Activated naive CD8-positive, alpha-beta T cell treated with anti-CD3 and anti-CD28 coated beads for 36 hours (primary cell): ENCODE data around the gene C20orf141. TPM values are rescaled to one million over a fixed set of nuclear protein-coding genes. Genes with fewer than 3 reads are reported as not detected.

Experiments used
- DNase-seq: peaks from one replicate; pipeline ENCODE4 v3.0.0; 2021
- H3K27ac Mint-ChIP-seq: one replicate; pipeline ENCODE4 v1.8.0; 2022; ENCODE audit warnings: mild to moderate bottlenecking, moderate library complexity, mixed read lengths
- H3K27me3 Mint-ChIP-seq: one replicate; pipeline ENCODE4 v1.8.0; 2022; ENCODE audit warnings: mild to moderate bottlenecking, mixed read lengths
- H3K36me3 Mint-ChIP-seq: one replicate; pipeline ENCODE4 v1.8.0; 2021; ENCODE audit warnings: mild to moderate bottlenecking, mixed read lengths
- H3K4me1 Mint-ChIP-seq: one replicate; pipeline ENCODE4 v1.8.0; 2021; ENCODE audit warnings: mixed read lengths
- H3K4me3 Mint-ChIP-seq: one replicate; pipeline ENCODE4 v1.8.0; 2022; ENCODE audit warnings: mild to moderate bottlenecking, moderate library complexity, mixed read lengths
- H3K9me3 Mint-ChIP-seq: one replicate; pipeline ENCODE4 v1.8.0; 2022; ENCODE audit warnings: mixed read lengths
- total RNA-seq, 2 experiments: library from RNA; stranded (reverse); gene quantifications; one replicate each; pipeline ENCODE4 v1.2.3, GENCODE V29; 2021

C20orf141 gene
- total RNA-seq, 2 experiments from 2014 or later = not detected

DNA sequence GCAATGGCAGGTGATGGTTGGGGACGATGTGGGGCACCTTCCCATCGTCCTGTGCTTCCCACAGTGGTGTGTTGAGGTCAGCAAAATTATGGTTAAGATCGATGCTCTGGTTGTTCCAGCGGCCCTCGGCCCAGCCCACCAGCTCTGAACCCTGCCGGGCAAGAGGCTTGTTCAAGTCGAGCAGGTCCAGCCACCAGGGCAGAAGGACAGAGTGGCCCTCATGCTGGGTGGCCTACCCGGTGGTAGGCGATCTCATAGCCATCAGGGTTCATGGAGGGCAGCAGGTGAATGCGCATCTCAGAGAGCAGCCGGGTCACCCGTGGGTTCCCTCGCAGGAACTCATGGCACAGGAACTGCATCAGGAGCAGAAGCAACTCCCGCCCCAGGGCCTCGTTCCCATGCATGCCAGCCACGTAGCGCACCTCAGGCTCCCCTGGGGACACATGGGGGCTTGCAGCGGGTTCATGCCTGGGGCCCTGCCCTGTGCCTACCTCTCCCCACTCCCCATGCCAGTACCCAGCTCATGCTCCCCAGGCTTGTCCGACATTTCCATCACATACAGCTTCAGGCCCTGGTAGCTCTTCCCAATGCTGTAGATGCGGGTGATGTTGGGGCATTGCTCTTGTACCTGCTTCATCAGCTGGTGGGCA lies 18.7 kb upstream of the C20orf141 start:
- Mint-ChIP-seq H3K9me3 (no peaks in the 10 kb centered on the region), H3K4me1 (peaks cover 18% of the 10 kb centered on the region), H3K27me3 (peaks cover 26% of the 10 kb centered on the region), H3K36me3 (no peaks in the 10 kb centered on the region), H3K4me3 (no peak overlapping the region), H3K27ac (no peak overlapping the region)
- no peak for DNase-seq

DNA sequence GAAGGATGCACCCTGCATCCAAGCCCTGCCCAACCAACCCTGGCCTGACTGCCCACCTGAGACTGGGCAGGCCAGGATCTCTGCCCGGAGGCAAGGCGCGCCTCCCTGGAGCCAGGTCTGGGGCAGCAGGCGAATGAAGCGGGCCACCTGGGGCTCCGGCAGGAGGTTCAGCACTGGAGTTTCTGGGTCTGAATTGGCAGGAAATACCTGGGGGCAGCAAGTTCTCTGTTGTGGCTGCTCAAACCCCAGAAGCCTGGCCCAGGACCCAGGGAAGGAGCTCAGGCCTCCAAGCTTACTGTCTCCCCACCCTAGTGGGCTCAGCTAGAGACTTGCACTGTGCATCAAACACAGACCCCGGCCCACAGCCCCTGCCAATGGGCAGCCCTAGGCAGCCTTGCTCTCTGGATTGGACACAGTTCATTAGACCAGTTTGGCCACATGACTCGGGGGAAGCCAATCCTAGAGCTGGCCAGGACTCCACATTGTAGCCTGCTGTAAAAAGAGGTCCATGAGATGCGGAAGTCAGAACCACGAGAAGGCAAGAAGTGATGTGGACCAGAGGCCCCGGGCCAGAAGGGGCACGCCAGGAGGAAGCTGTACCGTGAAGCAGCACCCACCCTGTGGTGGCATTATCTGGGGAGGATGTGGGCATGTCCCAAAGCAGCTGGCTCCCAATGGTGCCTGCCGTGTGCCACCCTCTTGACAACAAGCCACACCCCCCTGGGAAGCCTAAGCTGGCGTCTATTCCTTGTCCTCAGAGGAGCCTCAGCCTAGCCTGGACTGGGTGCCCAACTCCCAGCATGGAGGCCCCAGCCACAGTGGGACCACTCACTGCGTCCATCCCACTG lies 17.4 kb upstream of the C20orf141 start:
- Mint-ChIP-seq H3K36me3 (no peaks in the 10 kb centered on the region), H3K27ac (no peak overlapping the region), H3K27me3 (peaks cover 36% of the 10 kb centered on the region), H3K9me3 (no peaks in the 10 kb centered on the region), H3K4me3 (no peak overlapping the region), H3K4me1 (peaks cover 24% of the 10 kb centered on the region)
- no peak for DNase-seq

DNA sequence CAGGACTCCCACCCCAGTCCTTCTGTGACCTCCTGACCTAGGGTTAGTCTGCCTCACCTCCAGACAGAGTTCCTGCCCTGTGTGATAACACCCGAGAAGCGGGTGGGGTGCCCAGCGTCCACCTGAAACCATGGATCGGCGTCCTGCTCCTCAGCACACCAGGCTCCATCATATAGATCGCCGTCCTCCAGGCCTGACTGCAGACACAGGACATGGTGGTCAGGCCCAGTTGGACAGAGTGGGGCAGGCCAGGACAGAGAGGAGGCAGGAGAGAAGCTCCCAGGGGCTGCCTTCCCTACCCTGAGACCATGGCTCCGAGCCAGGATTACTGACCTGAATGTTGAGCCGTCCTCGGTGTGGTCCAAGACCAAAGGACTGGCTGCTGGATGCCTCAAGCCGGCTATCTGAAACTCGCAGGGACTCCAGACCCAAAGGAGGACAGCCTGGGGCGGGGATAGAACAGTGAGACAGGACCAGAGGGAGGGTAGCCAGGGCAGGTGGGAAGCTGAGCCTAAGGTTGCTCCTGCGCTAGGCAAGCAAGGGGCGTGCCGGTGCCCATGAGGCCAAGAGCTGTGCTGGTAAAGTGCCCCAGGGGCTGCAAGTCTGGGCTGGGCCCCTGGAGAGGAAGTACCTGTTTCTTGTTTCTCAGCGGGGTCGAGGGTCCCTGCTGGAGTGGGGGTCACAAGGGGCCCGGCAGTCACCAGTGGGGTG lies 16.5 kb upstream of the C20orf141 start:
- peaks cover 42% of the 10 kb centered on the region for H3K27me3 Mint-ChIP-seq
- no peak overlapping the region for H3K27ac Mint-ChIP-seq
- no peak for DNase-seq
- H3K4me1 Mint-ChIP-seq = peaks cover 24% of the 10 kb centered on the region
- no peaks in the 10 kb centered on the region for H3K36me3 Mint-ChIP-seq
- H3K9me3 Mint-ChIP-seq = no peaks in the 10 kb centered on the region
- H3K4me3 Mint-ChIP-seq = no peak overlapping the region

DNA sequence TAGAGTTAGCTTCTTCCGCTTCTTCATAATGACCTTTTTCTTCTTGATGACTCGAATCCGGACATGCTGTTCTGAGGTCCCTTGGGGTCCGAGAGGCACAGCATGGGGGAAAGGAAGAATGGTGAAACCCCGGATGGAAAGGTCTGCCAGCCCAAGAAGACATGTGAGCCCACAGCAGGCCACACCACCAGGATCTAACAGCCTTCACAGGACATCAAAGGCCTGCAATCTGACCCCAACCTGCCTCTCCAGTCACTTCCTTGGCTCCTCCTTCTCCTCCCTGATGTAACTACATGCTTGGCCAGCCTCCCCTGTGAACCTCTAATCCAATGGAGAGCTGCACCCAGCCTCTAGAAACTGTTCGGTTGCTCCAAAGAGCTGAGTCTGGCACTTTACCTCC lies 16.0 kb upstream of the C20orf141 start:
- Mint-ChIP-seq H3K27ac (no peak overlapping the region), H3K9me3 (no peaks in the 10 kb centered on the region), H3K36me3 (no peaks in the 10 kb centered on the region), H3K4me3 (peak overlapping the region; percentile 86), H3K4me1 (peaks cover 24% of the 10 kb centered on the region), H3K27me3 (peaks cover 45% of the 10 kb centered on the region)
- no peak for DNase-seq

DNA sequence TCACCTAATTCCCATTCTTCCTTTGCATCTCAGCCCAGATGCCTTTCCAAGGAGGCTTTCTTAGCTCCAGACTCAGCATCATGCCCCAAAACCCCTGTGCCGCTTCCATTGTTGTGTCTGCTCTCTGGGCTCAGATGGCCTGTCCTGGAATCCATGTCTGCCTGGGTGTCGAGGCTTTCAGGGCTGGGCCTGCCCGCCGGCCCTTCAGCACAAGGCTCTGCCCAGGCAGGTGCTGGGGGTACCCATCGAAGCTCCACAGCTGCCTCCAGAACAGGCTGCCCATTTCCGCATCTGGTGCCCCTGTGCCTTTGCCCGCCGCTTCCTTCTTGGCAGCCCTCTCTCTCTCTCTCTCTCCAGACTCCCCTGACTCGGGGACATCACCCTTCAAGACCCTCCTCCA lies 15.5 kb upstream of the C20orf141 start:
- H3K4me1 Mint-ChIP-seq = peaks cover 24% of the 10 kb centered on the region
- H3K9me3 Mint-ChIP-seq = no peaks in the 10 kb centered on the region
- peak overlapping the region; percentile 86 for H3K4me3 Mint-ChIP-seq
- no peak overlapping the region for H3K27ac Mint-ChIP-seq
- DNase-seq = no peak
- H3K36me3 Mint-ChIP-seq = no peaks in the 10 kb centered on the region
- peaks cover 48% of the 10 kb centered on the region for H3K27me3 Mint-ChIP-seq

DNA sequence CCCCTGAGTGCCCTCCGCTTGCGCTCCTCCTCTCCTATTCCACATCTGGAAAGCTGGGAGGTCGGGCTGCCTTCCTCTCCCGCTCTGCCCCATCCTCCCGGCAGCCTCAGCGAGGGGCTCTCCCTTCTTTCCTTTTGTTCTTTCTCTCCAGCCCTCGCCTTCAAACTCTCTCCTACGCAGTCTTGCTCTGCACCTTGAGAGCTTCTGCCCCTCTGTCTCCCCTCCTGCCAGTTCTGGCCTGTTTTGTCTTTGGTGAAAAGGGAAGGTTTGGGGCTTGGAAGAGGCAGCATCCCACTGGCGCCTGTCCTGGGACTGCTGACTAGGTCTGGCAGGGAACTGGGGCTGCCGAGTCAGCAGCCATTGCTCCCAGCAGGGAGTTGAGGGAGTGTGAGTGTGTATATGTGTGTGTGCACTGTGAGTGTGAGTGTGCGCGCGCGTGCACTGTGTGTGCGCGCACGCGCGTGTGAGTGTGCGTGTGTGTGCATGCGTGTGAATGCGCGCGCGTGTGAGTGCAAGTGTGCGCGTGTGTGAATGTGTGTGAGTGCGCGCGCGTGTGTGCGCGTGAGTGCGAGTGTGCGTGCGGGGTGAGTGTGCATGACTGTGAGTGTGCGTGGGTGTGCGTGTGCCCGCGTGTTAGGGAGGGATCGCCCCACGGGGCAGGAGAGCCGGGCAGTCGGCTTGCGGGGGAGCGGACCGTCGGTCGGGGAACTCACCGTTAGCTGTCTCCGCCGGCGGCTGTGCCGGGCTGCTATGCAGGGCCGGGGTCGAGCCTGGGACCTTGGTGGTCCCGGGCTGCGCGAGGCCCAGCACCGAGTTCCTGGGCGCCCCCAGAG lies 14.9 kb upstream of the C20orf141 start:
- no peaks in the 10 kb centered on the region for H3K36me3 Mint-ChIP-seq
- H3K4me1 Mint-ChIP-seq = peaks cover 24% of the 10 kb centered on the region
- H3K27ac Mint-ChIP-seq = peak overlapping the region; percentile 70
- H3K9me3 Mint-ChIP-seq = no peaks in the 10 kb centered on the region
- peaks cover 52% of the 10 kb centered on the region for H3K27me3 Mint-ChIP-seq
- DNase-seq = no peak
- H3K4me3 Mint-ChIP-seq = peak overlapping the region; percentile 86

DNA sequence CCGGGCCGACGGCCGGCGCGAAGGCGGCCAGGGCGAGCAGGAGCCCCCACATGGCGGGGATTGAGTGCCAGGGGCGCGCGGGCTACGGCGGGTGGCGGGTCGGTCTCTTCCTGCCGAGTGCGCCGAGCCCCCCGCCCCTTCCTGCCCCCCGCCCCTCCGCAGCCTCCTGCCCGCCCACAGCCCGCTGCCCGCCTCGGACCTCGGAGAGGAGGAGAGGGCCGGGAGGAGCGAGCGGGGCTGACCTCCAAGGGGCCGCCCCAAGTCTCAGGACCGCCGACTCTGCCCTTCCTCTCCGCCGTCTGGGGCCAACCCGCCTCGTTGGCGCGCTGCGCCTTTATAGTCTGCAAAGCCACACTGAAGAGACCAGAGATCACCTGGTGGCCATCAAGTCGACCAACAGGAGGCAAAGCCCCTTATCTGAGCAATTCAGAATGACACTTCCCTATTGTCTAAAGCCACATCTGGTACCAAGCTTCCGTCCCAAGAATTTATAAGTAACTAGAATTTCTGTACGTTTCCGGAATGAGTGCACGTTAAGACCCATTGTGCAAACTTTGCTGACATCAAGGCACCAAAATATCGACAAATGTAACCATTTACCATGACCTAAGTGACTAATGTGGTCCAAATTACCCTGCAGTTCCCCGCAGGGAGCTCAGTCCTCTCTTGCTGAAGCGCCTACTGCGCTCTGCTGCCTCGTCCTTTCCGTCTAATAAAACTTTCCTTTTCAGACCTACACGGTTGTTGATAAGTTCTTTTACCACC lies 14.1 kb upstream of the C20orf141 start, which contains the start of gene CPXM1:
Gene CPXM1 (minus strand): TSS at position 107 of the 765 bp plus-strand sequence. CDS start 55 bp downstream, at position 52.
- no peaks in the 10 kb centered on the region for H3K9me3 Mint-ChIP-seq
- peaks cover 60% of the 10 kb centered on the region for H3K27me3 Mint-ChIP-seq
- H3K27ac Mint-ChIP-seq = peak within 1 kb of the TSS; percentile 70
- no peak for DNase-seq
- peaks cover 24% of the 10 kb centered on the region for H3K4me1 Mint-ChIP-seq
- H3K36me3 Mint-ChIP-seq = no peaks in the 10 kb centered on the region
- peak within 1 kb of the TSS; percentile 86 for H3K4me3 Mint-ChIP-seq

DNA sequence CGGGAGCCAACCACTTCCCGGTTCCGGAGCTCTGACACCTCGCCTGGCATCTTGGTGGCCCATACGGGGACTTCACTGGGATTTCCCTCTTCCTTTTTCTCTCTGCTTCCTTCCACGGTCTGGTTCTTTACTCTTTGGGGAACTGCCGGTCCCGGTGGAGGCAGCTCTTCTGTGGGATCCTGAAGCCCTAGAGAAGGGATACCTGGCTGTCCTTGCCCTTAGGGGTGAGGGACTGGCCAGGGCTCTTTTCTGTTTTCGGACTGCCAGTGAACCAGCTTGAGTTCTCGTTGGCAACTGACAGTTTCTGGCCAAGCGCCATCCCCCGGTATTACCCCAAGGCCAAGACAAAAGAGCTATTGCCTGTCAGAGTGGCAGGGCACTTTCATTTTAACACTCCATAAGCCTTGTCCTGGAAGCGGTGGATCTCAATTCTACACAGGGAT lies 13.5 kb upstream of the C20orf141 start:
- Mint-ChIP-seq H3K27ac (no peak overlapping the region), H3K9me3 (no peaks in the 10 kb centered on the region), H3K4me1 (peaks cover 24% of the 10 kb centered on the region), H3K4me3 (peak overlapping the region; percentile 78), H3K27me3 (peaks cover 66% of the 10 kb centered on the region), H3K36me3 (no peaks in the 10 kb centered on the region)
- DNase-seq = no peak

DNA sequence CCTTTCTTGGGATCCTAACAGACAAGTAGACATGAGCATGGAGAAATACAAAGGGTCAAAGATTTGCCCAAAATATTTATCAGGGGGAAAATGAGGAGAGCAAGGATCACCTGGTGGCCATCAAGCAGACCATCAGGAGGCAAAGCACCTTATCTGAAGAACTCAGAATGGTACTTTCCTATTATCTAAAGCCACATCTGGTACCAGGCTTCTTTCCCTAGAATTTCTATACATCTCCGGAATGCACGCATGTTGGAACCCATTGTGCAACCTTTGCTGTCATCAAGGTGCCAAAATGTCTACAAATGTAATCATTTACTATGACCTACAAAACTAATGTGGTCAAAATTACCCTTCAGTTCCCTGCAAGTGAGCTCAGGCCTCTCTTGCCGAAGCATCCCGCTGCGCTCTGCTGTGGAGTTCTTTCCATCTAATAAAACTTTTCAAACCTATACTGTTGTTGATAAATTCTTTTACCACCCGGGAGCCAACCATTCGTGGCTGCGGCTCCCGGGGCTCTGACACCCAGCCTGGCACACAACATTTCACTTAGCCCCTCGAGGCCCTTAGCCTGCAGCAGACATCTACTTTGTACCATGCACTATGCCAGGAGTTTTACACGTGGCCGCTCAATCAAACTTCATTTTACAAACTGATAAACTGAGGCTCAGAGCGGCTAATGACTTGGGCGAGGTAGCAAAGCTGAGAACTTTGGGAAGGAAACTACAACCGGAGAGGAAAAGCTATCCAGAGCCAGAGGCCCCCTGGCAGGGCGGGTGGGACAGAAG lies 10.6 kb upstream of the C20orf141 start:
- Mint-ChIP-seq H3K4me3 (no peak overlapping the region), H3K27ac (no peak overlapping the region), H3K36me3 (no peaks in the 10 kb centered on the region), H3K27me3 (peaks cover 77% of the 10 kb centered on the region), H3K4me1 (peaks cover 20% of the 10 kb centered on the region), H3K9me3 (no peaks in the 10 kb centered on the region)
- no peak for DNase-seq

DNA sequence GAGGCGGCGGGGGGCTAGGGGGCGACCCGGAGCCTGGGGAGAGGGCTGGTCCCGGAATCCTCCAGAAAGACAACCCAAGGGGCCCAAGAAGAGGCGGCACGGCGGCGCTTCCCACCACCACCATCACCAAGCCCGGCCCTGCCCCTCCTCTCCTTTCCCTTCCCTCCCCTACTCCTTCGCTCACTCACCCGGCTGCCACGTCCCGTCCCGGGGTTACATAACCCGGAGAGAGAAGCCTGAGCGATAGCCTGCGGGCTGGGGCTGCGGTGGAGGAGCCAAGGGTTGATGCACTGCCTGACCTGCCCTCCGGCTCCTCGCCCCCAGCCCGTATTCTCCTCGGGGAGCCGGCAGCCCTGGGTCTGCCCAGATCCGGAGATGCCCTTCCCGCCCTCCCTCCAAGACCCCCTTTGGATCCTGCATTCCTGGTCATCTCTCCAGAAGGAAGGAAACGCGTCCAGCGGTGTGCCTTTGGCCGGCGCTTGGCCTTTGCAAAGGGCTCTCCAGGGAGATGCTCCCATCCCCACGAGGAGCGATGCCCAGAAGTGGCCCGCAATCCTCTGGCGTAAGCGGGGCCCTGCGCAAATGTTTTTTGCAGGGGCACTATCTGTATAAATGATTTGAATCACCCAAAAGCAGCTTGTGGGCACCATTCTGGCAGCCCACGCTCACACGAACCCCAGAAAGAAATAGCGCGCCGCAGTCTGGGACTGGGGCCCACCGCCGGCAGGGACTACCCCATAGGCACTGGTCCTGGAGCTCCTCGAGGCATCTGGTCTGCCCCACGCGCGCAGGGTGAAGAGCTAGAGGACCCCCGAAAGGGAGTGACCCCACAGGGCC lies 9.7 kb upstream of the C20orf141 start:
- Mint-ChIP-seq H3K9me3 (no peaks in the 10 kb centered on the region), H3K27me3 (peaks cover 73% of the 10 kb centered on the region), H3K4me3 (no peak overlapping the region), H3K4me1 (peaks cover 13% of the 10 kb centered on the region), H3K36me3 (no peaks in the 10 kb centered on the region), H3K27ac (no peak overlapping the region)
- DNase-seq = no peak

DNA sequence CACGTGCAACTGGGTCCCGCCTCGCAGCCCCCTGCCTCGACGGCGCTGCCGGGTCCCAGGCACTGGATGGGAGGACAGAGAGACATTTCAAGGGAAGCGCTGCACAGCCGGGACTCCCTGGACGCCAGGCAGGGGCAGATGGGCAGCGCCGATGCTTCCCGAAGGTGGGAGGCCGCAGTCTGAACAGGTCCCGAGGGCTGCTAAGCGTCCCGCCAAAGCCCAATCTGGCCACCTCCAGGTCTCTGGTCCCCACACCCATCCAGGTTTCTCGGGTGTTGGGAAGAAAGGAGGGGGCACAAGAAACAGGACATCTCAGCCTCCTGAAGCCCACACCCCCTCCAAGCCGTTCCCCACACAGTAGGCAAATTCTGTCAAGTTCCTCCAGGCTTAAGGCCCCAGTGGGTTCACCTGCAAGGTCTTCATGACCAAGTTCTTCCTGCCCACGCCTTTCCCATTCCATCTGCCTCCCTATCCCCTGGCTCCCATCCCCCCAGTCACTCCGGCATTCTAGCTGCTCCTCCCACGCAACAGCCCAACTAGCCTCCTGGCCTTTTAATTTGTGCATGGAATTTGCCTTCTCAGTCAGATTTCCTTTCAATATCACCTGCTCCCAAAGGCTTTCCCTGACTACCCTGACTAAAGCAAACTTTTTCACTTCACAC lies 9.0 kb upstream of the C20orf141 start:
- H3K27me3 Mint-ChIP-seq = peaks cover 70% of the 10 kb centered on the region
- no peak overlapping the region for H3K27ac Mint-ChIP-seq
- peaks cover 9% of the 10 kb centered on the region for H3K4me1 Mint-ChIP-seq
- H3K4me3 Mint-ChIP-seq = no peak overlapping the region
- H3K9me3 Mint-ChIP-seq = no peaks in the 10 kb centered on the region
- DNase-seq = no peak
- H3K36me3 Mint-ChIP-seq = no peaks in the 10 kb centered on the region

DNA sequence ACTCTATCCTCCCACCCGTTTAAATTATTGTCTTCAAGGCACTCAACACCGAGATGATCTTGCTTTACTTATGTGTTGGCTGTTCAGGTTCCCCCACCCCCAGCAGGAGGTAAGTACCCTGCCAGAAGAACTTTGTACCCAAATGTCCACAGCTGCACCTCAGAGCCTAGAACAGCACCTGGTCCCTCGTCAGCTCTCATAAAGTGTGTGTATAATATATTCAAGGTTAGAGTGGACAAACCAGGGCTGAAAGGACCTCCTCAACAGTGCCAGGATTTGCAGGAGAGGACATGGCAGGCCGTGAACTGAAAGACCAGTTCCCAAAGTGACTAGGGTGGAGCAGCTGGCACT lies 8.5 kb upstream of the C20orf141 start:
- Mint-ChIP-seq H3K27ac (no peak overlapping the region), H3K9me3 (peaks cover 1% of the 10 kb centered on the region), H3K4me3 (no peak overlapping the region), H3K4me1 (peaks cover 4% of the 10 kb centered on the region), H3K36me3 (no peaks in the 10 kb centered on the region), H3K27me3 (peaks cover 70% of the 10 kb centered on the region)
- no peak for DNase-seq
